Measurements from ENCODE around the gene TNNT1.
"Not testable (repeated sequence)": the region's sequence is repeated elsewhere in the genome, so short reads cannot be mapped to it uniquely, and the experiment has no call there.

TNNT1 gene, protein sequence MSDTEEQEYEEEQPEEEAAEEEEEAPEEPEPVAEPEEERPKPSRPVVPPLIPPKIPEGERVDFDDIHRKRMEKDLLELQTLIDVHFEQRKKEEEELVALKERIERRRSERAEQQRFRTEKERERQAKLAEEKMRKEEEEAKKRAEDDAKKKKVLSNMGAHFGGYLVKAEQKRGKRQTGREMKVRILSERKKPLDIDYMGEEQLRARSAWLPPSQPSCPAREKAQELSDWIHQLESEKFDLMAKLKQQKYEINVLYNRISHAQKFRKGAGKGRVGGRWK

DNA sequence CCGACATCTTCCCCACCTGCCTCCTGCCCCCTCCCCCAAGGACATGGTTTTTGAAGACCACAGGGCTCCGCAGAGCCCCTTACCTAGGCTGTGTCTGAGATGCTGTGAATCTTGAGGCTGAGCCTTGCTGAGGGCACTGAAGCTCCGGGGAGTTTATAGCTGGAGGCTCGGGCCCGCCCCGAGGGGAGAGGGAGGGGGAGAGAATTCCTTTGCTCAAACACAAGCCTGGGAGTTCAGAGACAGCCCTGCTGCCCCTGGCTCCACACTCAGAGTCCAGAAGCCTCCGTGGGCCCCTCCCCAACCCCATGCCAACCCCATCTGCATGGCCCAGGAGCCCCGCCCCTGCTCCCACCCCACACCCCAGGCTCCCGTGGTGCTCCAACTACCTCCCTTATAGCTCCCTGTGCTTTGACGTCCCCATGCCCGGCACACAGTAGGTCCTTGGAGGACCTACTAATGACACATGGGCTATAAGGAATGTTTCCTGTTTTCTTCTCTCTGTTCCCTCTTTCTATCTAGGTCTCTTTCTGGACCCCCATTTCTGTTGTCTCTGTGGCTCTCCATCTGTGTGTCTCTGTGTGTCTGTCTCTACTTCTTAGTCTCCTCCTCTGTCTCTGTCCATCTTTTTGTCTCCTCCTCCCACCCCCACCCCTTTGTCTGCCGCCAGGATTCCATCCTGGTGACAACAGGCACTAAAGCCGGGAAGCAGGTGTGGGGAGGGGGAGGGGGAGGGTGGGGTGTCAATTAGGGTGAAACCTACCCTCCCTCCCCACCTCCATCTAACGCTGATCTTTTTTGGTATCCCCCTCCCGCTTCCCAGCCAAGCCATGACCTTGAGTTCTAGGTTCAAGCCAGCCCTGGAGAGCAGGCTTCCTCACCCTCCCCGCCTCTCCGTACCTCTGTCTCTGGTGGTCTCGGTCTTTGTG is at the start of gene TNNT1:
Gene TNNT1 (minus strand): TSS at position 129 of the 926 bp plus-strand sequence. CDS start 2,049 bp downstream, outside the sequence.
- no peak for DNase-seq

DNA sequence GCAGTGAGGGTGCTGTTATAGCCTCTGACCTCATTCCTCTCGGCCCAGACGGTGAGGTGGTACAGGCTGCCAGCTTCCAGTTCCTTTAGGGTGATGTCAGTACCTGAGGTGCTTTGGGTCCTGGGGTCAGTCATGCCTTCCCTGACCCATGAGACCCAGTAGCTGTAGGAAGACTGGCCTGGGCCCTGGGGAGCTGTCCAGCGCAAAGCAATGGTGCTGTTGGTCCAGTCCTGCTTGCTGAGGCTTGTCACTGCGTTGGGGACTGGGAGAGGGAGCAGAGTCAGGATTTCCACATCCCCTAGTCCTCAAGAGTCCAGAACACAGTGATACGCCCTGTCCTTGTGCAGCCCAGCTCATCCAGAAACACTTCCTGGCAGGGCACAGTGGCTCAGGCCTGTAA is 49.6 kb upstream of the TNNT1 start:
- DNase-seq, result no peak

DNA sequence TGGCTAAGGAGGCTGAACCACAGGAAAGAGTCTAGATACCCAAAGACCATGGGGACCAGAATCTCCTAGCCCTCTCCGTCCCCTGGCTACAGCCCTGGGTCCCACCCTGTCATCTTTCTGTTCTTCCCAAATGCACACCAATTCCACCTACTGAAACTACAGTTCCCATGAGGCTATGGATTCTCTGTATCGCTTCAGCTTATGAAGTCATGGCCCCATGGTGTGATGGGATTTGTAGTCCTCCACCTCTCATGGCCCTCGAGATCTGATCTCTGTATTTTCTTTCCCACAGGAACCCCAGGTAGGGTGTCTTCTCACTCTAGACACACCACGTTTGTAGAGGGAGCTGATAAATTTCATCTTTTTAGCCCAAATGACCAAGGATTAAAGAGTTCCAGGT is 48.5 kb upstream of the TNNT1 start:
- DNase-seq, result no peak

DNA sequence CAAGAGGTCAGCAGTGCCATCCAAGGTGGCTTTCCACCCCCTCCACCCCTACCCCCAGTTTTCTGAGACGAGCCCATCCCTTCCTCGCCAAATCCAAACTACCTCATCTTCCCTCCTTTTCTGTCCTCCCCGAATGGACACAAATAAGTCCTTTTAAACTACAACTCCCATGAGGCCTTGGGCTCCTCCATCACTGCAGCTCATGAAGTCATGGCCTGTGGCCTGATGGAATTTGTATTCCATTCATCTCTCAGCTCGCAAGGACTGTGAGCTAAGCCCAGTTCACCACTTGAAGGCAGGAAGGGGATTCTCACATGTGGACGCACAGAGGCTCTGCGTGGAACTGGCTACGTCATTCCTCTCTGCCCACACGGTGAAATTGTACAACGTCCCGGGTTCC is 47.8 kb upstream of the TNNT1 start:
- DNase-seq, result no peak

DNA sequence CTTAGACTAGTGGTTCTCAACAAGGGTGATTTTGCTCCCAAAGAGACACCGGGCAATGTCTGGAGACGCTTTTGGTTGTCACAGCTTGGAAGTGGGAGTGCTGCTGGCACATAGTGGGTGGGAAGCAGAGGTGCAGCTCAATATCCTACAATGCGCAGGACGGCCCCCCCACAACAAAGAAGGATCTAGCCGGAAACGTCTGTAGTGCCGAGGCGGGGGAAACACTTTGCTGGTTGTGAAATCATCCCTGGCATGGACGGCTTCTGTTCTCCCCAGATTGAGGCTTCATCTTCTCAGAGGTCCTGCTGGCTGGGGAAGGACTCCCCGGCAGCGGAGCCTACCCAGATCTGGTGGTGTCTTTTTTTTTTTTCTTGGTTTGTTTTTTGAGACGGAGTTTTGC is 44.5 kb upstream of the TNNT1 start:
- DNase-seq, result no peak

DNA sequence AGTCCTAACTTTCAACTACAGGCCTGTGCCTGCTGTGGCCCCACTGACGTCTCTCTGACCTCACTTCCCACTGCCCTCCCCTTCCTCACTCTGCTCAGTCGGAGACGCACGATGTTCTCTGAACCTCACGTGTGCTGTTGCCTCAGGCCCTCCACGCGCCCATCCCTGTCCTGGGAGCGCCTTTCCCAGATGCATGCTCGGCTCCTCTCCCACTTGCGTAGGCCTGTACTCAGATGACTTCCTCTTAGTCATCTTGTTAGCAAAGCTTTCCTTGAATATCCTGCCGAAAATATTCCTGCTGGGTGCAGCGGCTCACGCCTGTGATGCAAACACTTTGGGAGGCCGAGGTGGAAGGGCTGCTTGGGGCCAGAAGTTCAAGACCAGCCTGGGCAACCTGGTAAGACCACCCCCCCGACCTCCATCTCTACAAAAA is 40.4 kb upstream of the TNNT1 start:
- no peak for DNase-seq

DNA sequence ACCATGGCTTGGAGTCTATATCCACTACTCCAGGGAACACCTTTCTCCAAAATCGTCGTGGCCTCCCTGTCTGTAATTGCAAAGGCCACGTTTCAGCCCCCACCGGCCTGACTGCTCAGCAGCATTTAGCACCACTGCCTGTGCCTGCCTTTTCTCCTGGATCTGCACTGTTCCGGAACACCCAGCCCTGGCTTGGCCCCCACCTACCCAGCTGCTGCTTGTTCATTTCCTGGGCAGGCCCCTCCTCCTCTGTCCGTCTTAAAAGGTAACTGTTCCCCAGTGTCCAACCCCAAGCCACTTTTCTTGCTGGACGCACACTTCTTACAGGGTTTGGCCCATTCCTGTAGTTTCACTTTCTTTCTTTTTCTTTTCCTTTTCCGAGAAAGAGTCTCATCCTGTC is 39.6 kb upstream of the TNNT1 start:
- DNase-seq, result no peak

DNA sequence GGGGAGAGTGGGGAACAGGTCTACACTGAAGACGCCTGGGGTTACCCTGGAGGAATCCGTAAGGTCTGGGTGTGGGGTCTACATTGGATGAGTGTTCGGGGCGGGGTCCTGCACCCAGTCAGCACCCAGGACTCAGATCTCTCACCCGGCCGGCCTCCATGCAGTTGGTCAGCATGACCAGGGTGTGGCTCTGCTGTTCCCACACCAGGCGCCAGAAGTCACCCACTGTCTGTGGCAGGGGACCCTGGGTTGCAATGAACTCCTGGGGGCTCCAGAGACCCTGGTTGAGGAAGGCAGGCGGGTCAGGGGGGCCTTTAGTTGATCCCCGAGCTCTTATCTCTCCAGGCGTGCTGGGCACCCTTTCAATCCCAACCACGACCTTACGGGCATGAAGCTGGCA is 37.1 kb upstream of the TNNT1 start:
- DNase-seq, result no peak

DNA sequence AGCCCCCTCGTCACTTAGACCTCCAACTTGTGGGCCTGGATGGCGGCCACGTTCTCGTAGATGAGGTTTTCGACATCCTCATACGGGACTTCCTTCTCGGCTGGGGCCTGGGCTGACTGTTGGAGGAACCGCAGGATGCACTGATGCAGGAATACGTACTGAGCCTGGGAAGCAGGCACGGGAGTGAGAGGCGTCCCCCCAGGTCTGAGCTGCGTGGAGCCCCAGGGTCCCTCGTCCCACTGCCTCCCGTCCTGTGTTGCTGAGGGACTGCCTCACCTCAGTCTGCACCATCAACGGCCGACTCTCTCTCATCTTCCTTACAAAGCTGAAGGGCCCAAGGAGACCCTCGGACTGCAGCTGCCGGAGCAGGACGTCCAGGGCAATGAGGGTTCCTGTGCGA is 32.7 kb upstream of the TNNT1 start:
- no peak for DNase-seq

DNA sequence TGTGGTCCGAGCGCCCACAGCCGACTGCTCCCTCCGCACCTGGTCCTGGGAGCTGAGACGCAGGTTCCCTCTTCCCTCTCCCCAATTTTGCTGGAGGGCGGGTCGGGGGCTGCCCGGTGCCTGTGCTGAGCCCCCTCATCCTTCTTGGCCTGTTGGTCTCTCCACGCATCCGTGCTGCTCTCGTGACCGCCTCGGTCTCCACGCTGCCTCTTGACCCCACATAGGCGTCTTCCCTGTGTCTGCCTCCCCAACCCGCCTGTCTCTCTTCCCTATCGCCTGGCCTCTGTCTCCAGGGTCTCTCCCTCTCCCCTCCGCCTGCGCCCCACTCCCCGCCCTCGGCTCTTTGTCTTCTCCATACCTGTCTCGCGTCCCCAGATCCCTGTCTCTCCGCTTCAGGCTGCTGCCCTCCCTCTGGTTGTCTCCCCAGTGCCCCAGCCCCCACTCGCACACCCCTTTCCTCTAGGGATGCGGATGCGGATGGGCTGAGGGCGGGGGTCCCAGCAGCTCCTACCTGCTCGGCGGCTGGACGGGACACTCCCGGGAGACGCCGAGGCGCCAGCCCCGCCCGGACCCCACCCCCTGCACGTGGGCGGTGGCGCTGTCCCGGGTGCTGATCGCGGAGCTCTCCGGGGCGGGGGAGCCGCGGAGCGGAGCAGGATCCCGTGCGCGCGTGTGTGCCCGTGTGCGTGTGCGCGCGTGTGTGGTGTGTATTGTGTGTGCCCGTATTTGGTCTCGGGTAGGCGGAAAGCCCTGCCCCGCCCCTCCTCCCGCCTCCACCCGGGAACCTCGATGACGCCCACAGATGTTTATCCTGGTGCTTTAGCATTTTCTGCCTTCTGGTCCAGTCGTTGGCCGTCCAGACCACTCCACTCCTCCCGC is 30.8 kb upstream of the TNNT1 start, which contains the start of gene SYT5:
Gene SYT5 (minus strand): TSS at position 684 of the 879 bp plus-strand sequence. CDS start 1,248 bp downstream, outside the sequence.
- DNase-seq, result peak; percentile 70

DNA sequence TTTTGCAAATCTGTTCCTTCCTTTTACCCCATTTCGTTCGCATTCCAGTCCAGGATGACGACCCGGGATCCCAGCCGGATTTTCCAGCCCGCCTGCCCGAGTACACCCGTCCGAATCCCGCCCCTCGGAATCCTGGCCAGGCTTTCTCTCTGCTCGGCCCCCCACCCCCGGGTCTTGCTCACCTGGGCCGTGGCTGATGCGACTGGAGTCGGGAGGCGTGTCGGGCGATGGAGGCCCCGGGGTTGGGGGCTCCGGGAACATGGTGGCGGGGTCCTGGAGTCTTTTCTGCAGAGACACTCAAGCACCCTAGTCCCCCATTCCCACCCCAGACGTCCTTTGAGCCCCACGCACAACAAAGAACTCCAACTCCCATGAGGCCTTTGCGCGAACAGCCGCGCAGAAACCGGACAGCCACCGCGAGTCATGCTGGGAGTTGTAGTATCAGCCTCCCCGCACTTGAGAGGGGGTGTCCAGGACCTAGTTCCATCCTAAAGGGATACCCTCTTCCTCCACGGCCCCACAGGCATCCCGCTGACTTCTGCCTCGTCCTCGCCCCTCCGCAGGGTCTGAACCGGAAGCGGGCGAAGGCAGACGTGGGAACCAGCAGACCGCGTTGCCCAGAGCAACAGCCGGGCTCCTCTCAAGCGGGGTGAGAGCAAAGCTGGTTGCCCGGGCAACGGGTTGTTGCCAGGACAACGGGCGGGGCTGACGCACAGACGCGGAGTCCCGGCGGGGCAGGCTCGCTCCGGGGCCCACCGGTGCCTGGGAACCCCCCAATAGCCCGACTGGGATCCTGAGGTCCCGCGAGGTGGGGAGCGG is 30.0 kb upstream of the TNNT1 start:
- DNase-seq, result peak; percentile 80

DNA sequence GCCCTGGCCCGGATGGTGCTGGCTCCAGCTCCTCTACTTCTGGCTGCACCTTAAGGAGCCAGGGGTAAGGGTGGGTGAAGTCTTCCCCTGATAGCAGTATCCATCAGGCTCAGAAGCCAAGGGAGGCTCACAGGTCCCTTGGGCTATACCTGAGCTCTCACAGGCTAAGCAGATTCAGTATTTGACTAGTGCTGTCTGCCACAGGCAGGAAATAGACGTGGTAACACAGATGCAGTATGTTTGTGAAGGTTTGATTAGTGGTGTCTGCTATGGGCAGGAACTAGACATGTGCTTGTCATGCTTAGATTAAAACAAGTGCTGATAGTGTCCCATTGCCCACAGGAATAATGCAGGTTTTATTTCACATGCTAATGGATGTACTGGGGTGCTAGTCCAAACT is 27.1 kb upstream of the TNNT1 start:
- no peak for DNase-seq

DNA sequence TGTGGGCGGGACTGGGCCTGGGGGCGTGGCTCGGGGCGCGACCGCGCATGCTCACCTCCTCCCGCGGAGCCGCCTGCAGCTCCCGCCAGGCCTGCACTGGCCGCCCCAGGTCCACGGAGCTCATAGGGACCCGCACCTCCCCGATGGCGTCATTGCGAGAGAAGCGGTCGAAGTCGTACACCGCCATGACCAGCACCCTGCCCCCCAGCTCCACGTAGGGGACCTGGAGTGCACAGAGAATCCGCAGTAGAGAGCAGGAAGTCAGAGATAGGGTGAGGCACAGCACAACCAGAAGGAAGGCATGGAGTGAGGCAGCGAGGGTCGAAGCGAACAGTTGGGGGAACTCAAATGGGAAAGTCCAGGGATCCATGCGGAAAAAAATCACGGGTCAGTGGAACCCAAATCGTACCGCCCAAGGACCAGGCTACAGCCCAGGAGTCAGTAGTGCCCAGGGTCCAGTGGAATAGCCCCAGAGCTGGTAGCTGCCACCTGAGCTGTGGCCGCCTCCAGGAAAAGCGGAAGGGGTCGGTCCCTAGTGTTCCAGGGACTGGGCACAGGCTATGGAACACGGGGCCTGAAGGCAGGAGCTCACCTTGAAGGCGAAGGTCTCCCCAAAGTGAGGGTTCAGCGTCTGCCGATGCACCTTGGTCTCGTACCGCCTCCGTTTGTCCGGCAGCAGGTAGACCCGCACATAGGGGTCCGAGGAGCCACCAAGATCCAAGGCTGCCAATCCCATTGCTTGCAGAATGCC is 26.3 kb upstream of the TNNT1 start:
- DNase-seq, result no peak

DNA sequence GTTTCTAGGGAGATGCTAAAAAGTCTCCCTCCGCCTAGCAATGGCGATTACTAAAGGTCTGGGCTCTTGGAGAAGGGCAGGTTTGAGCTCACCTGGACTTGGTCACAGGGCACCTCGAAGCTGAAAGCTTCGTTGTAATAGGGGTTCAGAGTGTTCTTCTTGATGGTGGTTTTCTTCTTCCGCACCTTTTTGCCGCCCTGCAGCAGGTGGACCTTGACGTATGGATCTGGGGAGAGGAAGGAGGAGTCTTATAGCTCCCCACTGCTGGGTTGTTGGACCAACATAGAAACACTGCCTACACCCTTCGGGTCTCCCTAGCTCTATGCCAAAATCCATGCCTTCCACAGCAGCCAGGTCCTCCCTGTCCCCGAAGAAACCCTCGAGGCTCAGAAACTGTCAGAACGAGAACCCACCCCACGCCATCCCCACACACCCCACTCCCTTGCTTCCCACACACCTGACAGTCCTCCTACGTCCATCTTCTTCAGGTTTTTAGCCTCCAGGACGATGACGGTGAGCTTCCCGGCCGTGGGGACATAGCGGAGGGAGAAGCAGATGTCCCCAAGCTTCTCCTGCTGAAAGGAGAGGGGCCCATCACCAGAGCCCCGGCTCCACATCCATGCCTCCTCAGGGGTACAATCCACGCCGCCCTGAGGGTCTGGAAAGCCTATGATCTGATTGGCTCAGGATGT is 25.6 kb upstream of the TNNT1 start:
- DNase-seq, result no peak

DNA sequence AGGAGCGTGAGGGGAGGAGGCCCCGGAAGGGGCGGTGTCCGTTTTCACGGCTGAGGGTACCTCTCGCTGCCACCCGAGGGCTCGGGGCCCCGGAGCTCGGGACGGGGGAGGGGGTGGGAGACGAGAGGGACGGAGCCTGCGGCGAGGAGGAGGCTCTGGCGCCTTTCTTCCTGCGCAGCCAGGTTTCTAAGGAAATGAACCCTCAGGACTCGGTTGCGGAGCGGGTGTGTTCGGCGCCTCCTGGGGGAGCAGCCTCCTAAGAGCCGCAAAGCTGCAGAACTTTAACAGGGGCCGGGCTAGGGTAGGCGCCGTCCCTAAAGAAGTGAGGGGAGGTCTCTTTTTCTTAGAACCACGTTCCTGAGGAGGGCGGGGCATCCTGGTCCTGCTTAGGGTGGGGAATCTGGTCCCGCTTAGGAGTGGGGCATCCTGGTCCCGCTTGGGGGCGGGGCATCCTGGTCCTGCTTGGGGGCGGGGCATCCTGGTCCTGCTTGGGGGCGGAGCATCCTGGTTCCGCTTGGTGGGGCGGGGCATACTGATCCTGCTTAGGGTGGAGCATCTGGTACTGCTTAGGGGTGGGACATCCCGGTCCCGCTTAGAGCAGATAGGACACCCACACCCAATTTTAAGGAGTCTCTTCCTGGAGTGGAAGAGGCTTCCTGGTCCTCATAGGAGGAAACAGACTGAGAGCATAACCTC is 24.9 kb upstream of the TNNT1 start:
- DNase-seq, result peak; percentile 30

DNA sequence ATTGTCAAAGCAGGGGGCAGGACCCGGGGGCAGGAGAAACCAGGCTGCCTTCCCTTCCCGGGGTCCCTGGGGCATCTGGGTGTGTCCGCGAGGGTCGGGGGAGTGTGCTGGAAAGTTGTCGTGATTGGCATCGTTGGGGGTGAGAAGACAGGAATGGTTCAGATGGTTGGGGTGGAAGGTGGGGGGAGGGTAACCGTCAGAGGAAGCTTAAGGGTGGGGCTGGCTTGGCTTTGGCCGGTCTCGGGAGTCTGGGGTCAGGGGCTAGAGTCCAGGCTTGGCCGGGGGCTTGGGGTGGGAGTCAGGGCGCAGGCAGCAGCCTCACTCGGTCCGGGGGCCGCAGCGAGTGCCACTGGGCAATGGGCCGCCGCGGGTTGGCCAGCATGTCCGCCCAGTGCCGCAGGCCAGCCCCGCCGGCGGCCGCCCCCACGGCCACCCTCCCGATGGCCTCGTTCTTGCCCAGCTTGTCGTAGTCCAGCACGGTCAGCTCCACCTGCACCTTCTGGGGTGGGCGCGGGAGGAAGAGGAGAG is 24.2 kb upstream of the TNNT1 start:
- no peak for DNase-seq

DNA sequence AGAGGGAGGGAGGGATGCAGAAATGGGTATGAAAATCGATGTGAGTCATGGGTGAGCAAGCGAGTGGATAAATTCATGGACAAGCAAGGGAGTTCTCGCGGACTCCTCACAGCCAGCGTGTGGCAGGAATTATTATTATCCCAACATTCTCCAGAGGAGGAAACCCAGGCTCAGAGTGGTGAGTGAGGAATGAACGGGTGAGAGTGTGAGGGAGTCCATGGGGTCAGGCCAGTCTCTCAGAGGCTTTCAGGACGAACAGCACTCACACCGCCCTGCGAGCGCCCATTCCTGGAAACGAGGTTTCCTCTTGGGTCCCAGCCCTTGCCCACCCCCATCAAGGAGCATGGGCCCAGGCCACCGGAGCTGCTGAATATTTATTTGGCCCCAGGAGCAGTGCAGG is 23.7 kb upstream of the TNNT1 start:
- no peak for DNase-seq

DNA sequence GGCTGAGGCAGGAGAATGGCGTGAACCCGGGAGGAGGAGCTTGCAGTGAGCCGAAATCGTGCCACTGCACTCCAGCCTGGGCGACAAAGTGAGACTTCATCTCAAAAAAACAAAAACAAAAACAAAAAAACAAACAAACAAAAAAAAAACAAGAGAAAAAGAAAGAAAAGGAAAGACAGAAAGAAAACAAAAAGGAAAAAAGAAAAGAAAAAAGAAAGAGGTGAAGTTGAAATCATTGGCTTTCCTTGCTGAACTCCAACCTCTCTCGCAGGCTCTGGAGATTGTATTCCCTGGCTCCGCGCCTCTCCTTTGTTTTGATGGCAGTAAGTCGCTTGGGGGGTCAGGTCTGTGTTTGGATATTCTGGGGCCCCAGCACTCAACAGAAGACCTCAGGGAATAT is 23.3 kb upstream of the TNNT1 start:
- not testable (repeated sequence) for DNase-seq

DNA sequence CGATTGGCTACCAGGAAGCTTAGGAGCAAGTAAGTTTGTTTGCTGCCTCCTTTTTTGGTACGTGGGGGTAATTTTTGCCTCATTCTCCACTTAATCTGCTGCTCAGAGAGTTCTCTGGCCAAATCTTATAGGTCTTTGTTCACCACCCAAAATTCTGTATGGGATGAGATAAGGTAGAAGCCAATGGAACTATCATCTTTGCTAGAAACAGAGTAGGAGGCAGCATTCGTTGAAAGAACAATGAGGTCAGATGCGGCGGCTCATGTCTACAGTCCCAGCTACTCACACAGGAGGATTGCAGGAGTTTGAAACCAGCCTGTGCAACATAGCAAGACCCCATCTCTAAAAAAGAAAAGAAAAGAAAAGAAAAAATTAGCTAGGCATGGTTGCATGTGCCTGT is 22.4 kb upstream of the TNNT1 start:
- DNase-seq, result no peak

DNA sequence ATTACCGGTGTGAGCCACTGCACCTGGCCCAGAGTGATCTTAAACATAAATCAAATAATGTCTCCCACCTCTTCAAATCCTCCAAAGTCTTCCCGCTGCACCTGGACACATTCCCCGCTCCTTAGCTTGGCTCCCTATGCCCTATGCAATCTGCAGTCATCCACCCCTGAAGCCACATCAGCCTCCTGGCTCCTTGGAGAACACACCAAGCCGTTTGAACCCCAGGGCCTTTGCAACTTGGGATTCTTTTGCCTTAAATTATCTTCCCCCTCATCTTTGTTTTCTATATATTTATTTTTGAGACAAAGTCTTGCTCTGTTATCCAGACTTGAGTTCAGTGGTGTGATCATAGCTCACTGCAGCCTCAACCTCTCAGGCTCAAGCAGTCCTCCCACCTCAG is 20.1 kb upstream of the TNNT1 start:
- no peak for DNase-seq

Data from stimulated activated CD4-positive, alpha-beta T cell treated with anti-CD3 and anti-CD28 coated beads, Interleukin-12 subunit alpha, Interleukin-12 subunit beta, amount 100 ng/mL, for 4 hours (primary cell).